Activated naive CD8-positive, alpha-beta T cell treated with anti-CD3 and anti-CD28 coated beads, Interleukin-2, amount 10 ng/mL, durations not matched to agents 7 days and 5 days (primary cell): ENCODE data around the gene TBXT. TPM values are rescaled to one million over a fixed set of nuclear protein-coding genes. Genes with fewer than 3 reads are reported as not detected.

Experiments used
- ATAC-seq: fragments of 150-1000 bp; cut with Tn5 transposase; one replicate; pipeline ENCODE4 v1.10.0; 2021; ENCODE audit warnings: low read depth, moderate library complexity
- POLR2A ChIA-PET: fragments of 350-600 bp; sonication (Branson Sonifier 250); formaldehyde crosslinking; loops from one replicate; lab custom pipeline; 2021; ENCODE audit warnings: antibody characterized with exemption; lab: Charles Lee
- DNase-seq: peaks from one replicate; pipeline ENCODE4 v3.0.0; 2021
- H3K27ac Mint-ChIP-seq: one replicate; pipeline ENCODE4 v1.8.0; 2022; ENCODE audit warnings: mild to moderate bottlenecking, mixed read lengths
- H3K27me3 Mint-ChIP-seq: one replicate; pipeline ENCODE4 v1.8.0; 2022; ENCODE audit warnings: mild to moderate bottlenecking, moderate library complexity, mixed read lengths
- H3K36me3 Mint-ChIP-seq: one replicate; pipeline ENCODE4 v1.8.0; 2021; ENCODE audit warnings: mild to moderate bottlenecking, mixed read lengths
- H3K4me1 Mint-ChIP-seq: one replicate; pipeline ENCODE4 v1.8.0; 2021; ENCODE audit warnings: mixed read lengths
- H3K4me3 Mint-ChIP-seq: one replicate; pipeline ENCODE4 v1.8.0; 2022; ENCODE audit warnings: mild to moderate bottlenecking, moderate library complexity, mixed read lengths
- H3K9me3 Mint-ChIP-seq: one replicate; pipeline ENCODE4 v1.8.0; 2021; ENCODE audit warnings: mixed read lengths
- total RNA-seq, 2 experiments: library from RNA; stranded (reverse); gene quantifications; one replicate each; pipeline ENCODE4 v1.2.3, GENCODE V29; 2021

The TBXT gene
- not detected for total RNA-seq

GRCh38 chr6:166167801-166168615, at the start of gene TBXT:
Gene TBXT (minus strand): TSS chr6:166167851. CDS start chr6:166167591, 260 bp downstream.
- H3K36me3 Mint-ChIP-seq = no peaks in the 10 kb centered on the region
- peak; percentile 43 for DNase-seq
- H3K4me1 Mint-ChIP-seq = peaks cover 5% of the 10 kb centered on the region
- POLR2A ChIA-PET = interaction anchor here (1.0 kb wide), 1 partner anchor 459 kb away, joined by 3 read pairs; the partner anchor contains the start of gene RPS6KA2
- H3K4me3 Mint-ChIP-seq = peak within 1 kb of the TSS; percentile 79
- H3K9me3 Mint-ChIP-seq = no peaks in the 10 kb centered on the region
- peaks cover 68% of the 10 kb centered on the region for H3K27me3 Mint-ChIP-seq
- H3K27ac Mint-ChIP-seq = peak within 1 kb of the TSS; percentile 57
- ATAC-seq = no peak

- H3K4me3 Mint-ChIP-seq = no peak overlapping the region
- H3K4me1 Mint-ChIP-seq = no peaks in the 10 kb centered on the region
- ATAC-seq = no peak
- H3K36me3 Mint-ChIP-seq = no peaks in the 10 kb centered on the region
- H3K9me3 Mint-ChIP-seq = peaks cover 1% of the 10 kb centered on the region
- no peak for DNase-seq
- POLR2A ChIA-PET = interaction anchor here (0.6 kb wide), 1 partner anchor 44 kb away, joined by 4 read pairs; no protein-coding TSS in a partner anchor
- H3K27me3 Mint-ChIP-seq = peaks cover 40% of the 10 kb centered on the region
- no peak overlapping the region for H3K27ac Mint-ChIP-seq
Observed at GRCh38 chr6:166207284-166207561, 39.6 kb upstream of the TBXT start.

- DNase-seq (no peak), ATAC-seq (no peak)
- Mint-ChIP-seq H3K9me3 (peaks cover 1% of the 10 kb centered on the region), H3K4me1 (no peaks in the 10 kb centered on the region), H3K4me3 (no peak overlapping the region), H3K27me3 (peaks cover 40% of the 10 kb centered on the region), H3K27ac (no peak overlapping the region), H3K36me3 (no peaks in the 10 kb centered on the region)
- POLR2A ChIA-PET = interaction anchor here (0.6 to 0.7 kb wide), 2 partner anchors 11 to 44 kb away, joined by 3 to 4 read pairs; no protein-coding TSS in a partner anchor
Observed at GRCh38 chr6:166206510-166207283, 39.0 kb upstream of the TBXT start.

- ATAC-seq (no peak), DNase-seq (no peak)
- Mint-ChIP-seq H3K4me1 (no peaks in the 10 kb centered on the region), H3K27ac (no peak overlapping the region), H3K9me3 (peaks cover 1% of the 10 kb centered on the region), H3K27me3 (peaks cover 34% of the 10 kb centered on the region), H3K4me3 (no peak overlapping the region), H3K36me3 (no peaks in the 10 kb centered on the region)
- POLR2A ChIA-PET = interaction anchor here (0.7 kb wide), 1 partner anchor 12 kb away, joined by 3 read pairs; no protein-coding TSS in a partner anchor
Observed at GRCh38 chr6:166206066-166206465, 38.4 kb upstream of the TBXT start.

GRCh38 chr6:166204852-166205650, 37.4 kb upstream of the TBXT start:
- Mint-ChIP-seq H3K27ac (no peak overlapping the region), H3K4me1 (no peaks in the 10 kb centered on the region), H3K27me3 (peaks cover 26% of the 10 kb centered on the region), H3K9me3 (no peaks in the 10 kb centered on the region), H3K4me3 (no peak overlapping the region), H3K36me3 (no peaks in the 10 kb centered on the region)
- no peak for DNase-seq
- no peak for ATAC-seq
- POLR2A ChIA-PET = no interaction called here

- peaks cover 24% of the 10 kb centered on the region for H3K27me3 Mint-ChIP-seq
- no peak overlapping the region for H3K4me3 Mint-ChIP-seq
- H3K36me3 Mint-ChIP-seq = no peaks in the 10 kb centered on the region
- H3K4me1 Mint-ChIP-seq = no peaks in the 10 kb centered on the region
- H3K27ac Mint-ChIP-seq = no peak overlapping the region
- no peaks in the 10 kb centered on the region for H3K9me3 Mint-ChIP-seq
- ATAC-seq (no peak), DNase-seq (no peak)
- POLR2A ChIA-PET = no interaction called here
Observed at GRCh38 chr6:166203641-166204222, 36.1 kb upstream of the TBXT start.

GRCh38 chr6:166203003-166203640, 35.5 kb upstream of the TBXT start:
- peaks cover 24% of the 10 kb centered on the region for H3K27me3 Mint-ChIP-seq
- H3K9me3 Mint-ChIP-seq = no peaks in the 10 kb centered on the region
- H3K4me1 Mint-ChIP-seq = no peaks in the 10 kb centered on the region
- ATAC-seq (no peak), DNase-seq (no peak)
- H3K4me3 Mint-ChIP-seq = no peak overlapping the region
- H3K27ac Mint-ChIP-seq = no peak overlapping the region
- POLR2A ChIA-PET = no interaction called here
- no peaks in the 10 kb centered on the region for H3K36me3 Mint-ChIP-seq

GRCh38 chr6:166202321-166202733, 34.7 kb upstream of the TBXT start:
- no peaks in the 10 kb centered on the region for H3K9me3 Mint-ChIP-seq
- H3K4me1 Mint-ChIP-seq = no peaks in the 10 kb centered on the region
- no peak overlapping the region for H3K27ac Mint-ChIP-seq
- POLR2A ChIA-PET = interaction anchor here (0.7 kb wide), 1 partner anchor 494 kb away, joined by 3 read pairs; no protein-coding TSS in a partner anchor
- H3K4me3 Mint-ChIP-seq = no peak overlapping the region
- no peaks in the 10 kb centered on the region for H3K36me3 Mint-ChIP-seq
- ATAC-seq (no peak), DNase-seq (no peak)
- H3K27me3 Mint-ChIP-seq = peaks cover 25% of the 10 kb centered on the region

- Mint-ChIP-seq H3K4me3 (no peak overlapping the region), H3K9me3 (no peaks in the 10 kb centered on the region), H3K27ac (no peak overlapping the region), H3K27me3 (peaks cover 21% of the 10 kb centered on the region), H3K36me3 (no peaks in the 10 kb centered on the region), H3K4me1 (no peaks in the 10 kb centered on the region)
- ATAC-seq = no peak
- POLR2A ChIA-PET = interaction anchor here (0.7 kb wide), 1 partner anchor 494 kb away, joined by 3 read pairs; no protein-coding TSS in a partner anchor
- DNase-seq = no peak
Observed at GRCh38 chr6:166201878-166202277, 34.2 kb upstream of the TBXT start.

GRCh38 chr6:166197361-166197760, 29.7 kb upstream of the TBXT start:
- no peaks in the 10 kb centered on the region for H3K9me3 Mint-ChIP-seq
- peaks cover 2% of the 10 kb centered on the region for H3K4me1 Mint-ChIP-seq
- H3K36me3 Mint-ChIP-seq = no peaks in the 10 kb centered on the region
- H3K4me3 Mint-ChIP-seq = no peak overlapping the region
- POLR2A ChIA-PET = no interaction called here
- no peak for DNase-seq
- ATAC-seq = no peak
- H3K27me3 Mint-ChIP-seq = peaks cover 18% of the 10 kb centered on the region
- no peak overlapping the region for H3K27ac Mint-ChIP-seq

GRCh38 chr6:166195860-166196238, 28.2 kb upstream of the TBXT start:
- Mint-ChIP-seq H3K4me3 (no peak overlapping the region), H3K36me3 (no peaks in the 10 kb centered on the region)
- DNase-seq = no peak

More at GRCh38 chr6:166195860-166196238, 28.2 kb upstream of the TBXT start:
- no peak for ATAC-seq
- POLR2A ChIA-PET = no interaction called here
- no peak overlapping the region for H3K27ac Mint-ChIP-seq
- peaks cover 2% of the 10 kb centered on the region for H3K4me1 Mint-ChIP-seq
- peaks cover 14% of the 10 kb centered on the region for H3K27me3 Mint-ChIP-seq
- no peaks in the 10 kb centered on the region for H3K9me3 Mint-ChIP-seq
